B cell (primary cell): Measurements from ENCODE around the gene UBE2G2.

Source experiments
- EZH2 ChIP-seq: IDR thresholded peaks from 2 replicates; pipeline ENCODE4 v1.6.1; 2012; ENCODE audit warnings: borderline replicate concordance, low read depth, mild to moderate bottlenecking, moderate library complexity, low read length; ENCODE audit not compliant: insufficient read depth, poor library complexity, severe bottlenecking
- TF ChIP-seq, protein P1 (sequence below): fragments of 200-600 bp; IDR thresholded peaks from one replicate; pipeline ENCODE4 v1.8.0; 2022; ENCODE audit warnings: antibody characterized with exemption, mild to moderate bottlenecking

GRCh38 chr21:44784810-44785209 lies 16.8 kb downstream of the UBE2G2 start:
- TF ChIP-seq, protein P1, sequence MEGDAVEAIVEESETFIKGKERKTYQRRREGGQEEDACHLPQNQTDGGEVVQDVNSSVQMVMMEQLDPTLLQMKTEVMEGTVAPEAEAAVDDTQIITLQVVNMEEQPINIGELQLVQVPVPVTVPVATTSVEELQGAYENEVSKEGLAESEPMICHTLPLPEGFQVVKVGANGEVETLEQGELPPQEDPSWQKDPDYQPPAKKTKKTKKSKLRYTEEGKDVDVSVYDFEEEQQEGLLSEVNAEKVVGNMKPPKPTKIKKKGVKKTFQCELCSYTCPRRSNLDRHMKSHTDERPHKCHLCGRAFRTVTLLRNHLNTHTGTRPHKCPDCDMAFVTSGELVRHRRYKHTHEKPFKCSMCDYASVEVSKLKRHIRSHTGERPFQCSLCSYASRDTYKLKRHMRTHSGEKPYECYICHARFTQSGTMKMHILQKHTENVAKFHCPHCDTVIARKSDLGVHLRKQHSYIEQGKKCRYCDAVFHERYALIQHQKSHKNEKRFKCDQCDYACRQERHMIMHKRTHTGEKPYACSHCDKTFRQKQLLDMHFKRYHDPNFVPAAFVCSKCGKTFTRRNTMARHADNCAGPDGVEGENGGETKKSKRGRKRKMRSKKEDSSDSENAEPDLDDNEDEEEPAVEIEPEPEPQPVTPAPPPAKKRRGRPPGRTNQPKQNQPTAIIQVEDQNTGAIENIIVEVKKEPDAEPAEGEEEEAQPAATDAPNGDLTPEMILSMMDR: no peak
- no peak for TF ChIP-seq EZH2
